Suprapubic skin (tissue), 4 donors: ENCODE measurements around the gene EFCAB10. TPM values are rescaled to one million over a fixed set of nuclear protein-coding genes. Genes with fewer than 3 reads are reported as not detected.

Source experiments
- DNase-seq, 2 donors: peaks; one replicate each; pipeline ENCODE4 v3.0.0-alpha.2; 2019; ENCODE audit warnings: low spot score in 2 of 2
- H3K27ac ChIP-seq: fragments of 200-600 bp; sonication (generic); one replicate; pipeline ENCODE4 v1.5.1; 2019
- H3K27me3 ChIP-seq: fragments of 200-600 bp; sonication (generic); one replicate; pipeline ENCODE4 v1.5.1; 2019
- H3K36me3 ChIP-seq: fragments of 200-600 bp; sonication (generic); one replicate; pipeline ENCODE4 v1.5.1; 2019
- H3K4me1 ChIP-seq: fragments of 200-600 bp; sonication (generic); one replicate; pipeline ENCODE4 v1.5.1; 2019
- H3K4me3 ChIP-seq: fragments of 200-600 bp; sonication (generic); one replicate; pipeline ENCODE4 v1.5.1; 2019; ENCODE audit warnings: mild to moderate bottlenecking
- H3K9me3 ChIP-seq: fragments of 200-600 bp; sonication (generic); one replicate; pipeline ENCODE4 v1.5.1; 2019
- CTCF ChIP-seq, 2 donors: fragments of 200-600 bp in 1 of 2; fragments of 450-650 bp in 1 of 2; sonication (generic) in 1 of 2; IDR thresholded peaks; one replicate each; pipeline ENCODE4 v1.5.1; 2016 to 2019; ENCODE audit warnings: antibody characterized with exemption in 2 of 2, mild to moderate bottlenecking in 1 of 2, moderate library complexity in 1 of 2
- EP300 ChIP-seq: sonication (generic); formaldehyde crosslinking; IDR thresholded peaks from one replicate; pipeline ENCODE4 v1.6.1; 2017; ENCODE audit warnings: antibody characterized with exemption
- POLR2A ChIP-seq, 2 donors: fragments of 450-650 bp; IDR thresholded peaks; one replicate each; pipeline ENCODE4 v1.6.1; 2017; ENCODE audit warnings: antibody characterized with exemption in 2 of 2, mild to moderate bottlenecking in 2 of 2, moderate library complexity in 2 of 2
- POLR2AphosphoS5 ChIP-seq, 3 donors: sonication (generic); formaldehyde crosslinking; IDR thresholded peaks; one replicate each; pipeline ENCODE4 v1.6.1; 2017; ENCODE audit warnings: antibody characterized with exemption in 3 of 3
- WGBS: methylation state at CpG from one replicate; pipeline ENCODE4 v1.1.5; 2018; 5-methylcytosine and 5-hydroxymethylcytosine counted together
- total RNA-seq, 4 donors: library from RNA; depleted of rRNA; stranded (reverse); fragments of >200 nt; gene quantifications; one replicate each; pipeline ENCODE4 v1.1.0, GENCODE V29; 2016

The EFCAB10 gene
- total RNA-seq, 4 donors from 2014 or later, result not detected

GRCh38 chr7:105565190-105565589 is 16.1 kb downstream of the EFCAB10 start:
- H3K27me3 ChIP-seq, result no peaks in the 10 kb centered on the region
- H3K4me3 ChIP-seq, result no peak overlapping the region
- no peak overlapping the region for H3K27ac ChIP-seq
- H3K36me3 ChIP-seq, result peaks cover 79% of the 10 kb centered on the region
- H3K9me3 ChIP-seq, result no peaks in the 10 kb centered on the region
- DNase-seq, result no peak
- TF ChIP-seq POLR2A (IDR thresholded peaks at IDR 0.05) (no peak), CTCF (IDR thresholded peaks at IDR 0.05) (no peak), POLR2AphosphoS5 (IDR thresholded peaks at IDR 0.05) (no peak), EP300 (no peak)
- no peaks in the 10 kb centered on the region for H3K4me1 ChIP-seq
- 98% methylated on average over 4 of the region's 4 CpGs for WGBS

GRCh38 chr7:105559926-105560325 is 21.4 kb downstream of the EFCAB10 start:
- 81% methylated on average over 1 of the region's 1 CpG for WGBS
- Histone ChIP-seq H3K4me3 (no peak overlapping the region), H3K27me3 (no peaks in the 10 kb centered on the region), H3K36me3 (peaks cover 84% of the 10 kb centered on the region), H3K9me3 (no peaks in the 10 kb centered on the region), H3K27ac (no peak overlapping the region), H3K4me1 (no peaks in the 10 kb centered on the region)
- DNase-seq, result no peak
- TF ChIP-seq POLR2AphosphoS5 (IDR thresholded peaks at IDR 0.05) (no peak), EP300 (no peak), CTCF (IDR thresholded peaks at IDR 0.05) (no peak), POLR2A (IDR thresholded peaks at IDR 0.05) (no peak)

GRCh38 chr7:105538339-105538738 is 43.0 kb downstream of the EFCAB10 start:
- 78% methylated on average over 2 of the region's 2 CpGs for WGBS

DNA sequence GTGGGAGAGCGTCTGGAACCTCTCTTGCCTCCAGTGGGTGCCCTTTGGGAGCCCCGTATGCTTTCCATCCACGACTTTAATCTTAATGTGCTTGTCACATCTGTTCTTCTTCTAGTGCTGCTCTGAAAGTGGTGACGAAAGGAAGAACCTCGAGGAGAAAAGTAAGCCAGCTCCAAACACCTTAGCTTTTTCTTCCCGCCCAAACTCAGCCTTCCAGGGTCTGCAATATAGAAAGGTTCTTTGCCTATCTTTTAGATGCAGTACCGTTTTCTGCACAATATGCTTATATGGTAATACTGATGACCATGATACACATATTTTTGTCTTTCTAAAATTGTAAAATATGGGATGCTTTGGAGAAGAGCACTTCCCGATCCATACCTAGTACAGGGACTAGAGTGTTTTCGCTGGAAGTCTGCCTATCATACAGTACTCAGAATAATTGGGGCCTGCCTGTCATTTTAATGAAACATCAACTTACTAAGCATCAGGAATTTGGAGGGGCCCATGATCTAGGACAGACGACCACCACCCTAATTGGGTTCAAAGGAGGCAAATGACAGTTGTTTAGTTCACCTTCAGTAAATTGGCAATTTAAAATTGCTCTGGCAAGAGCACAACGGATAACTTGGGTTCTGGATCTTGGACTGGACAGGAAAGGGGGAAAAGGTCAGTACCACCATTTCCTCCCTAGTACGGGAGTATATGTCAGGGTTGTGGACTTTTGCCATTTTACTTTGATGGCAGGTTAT is 48.4 kb downstream of the EFCAB10 start:
- peak overlapping the region; percentile 86 for H3K4me3 ChIP-seq
- peaks cover 25% of the 10 kb centered on the region for H3K4me1 ChIP-seq
- no peak for TF ChIP-seq CTCF (IDR thresholded peaks at IDR 0.05)
- TF ChIP-seq EP300, result no peak
- no peak for TF ChIP-seq POLR2A (IDR thresholded peaks at IDR 0.05)
- no peak for TF ChIP-seq POLR2AphosphoS5 (IDR thresholded peaks at IDR 0.05)
- WGBS, result 32% methylated on average over 12 of the region's 12 CpGs
- peaks cover 20% of the 10 kb centered on the region for H3K36me3 ChIP-seq
- H3K9me3 ChIP-seq, result no peaks in the 10 kb centered on the region
- DNase-seq, result no peak
- peak overlapping the region; percentile 86 for H3K27ac ChIP-seq
- H3K27me3 ChIP-seq, result no peaks in the 10 kb centered on the region

More at GRCh38 chr7:105538339-105538738, 43.0 kb downstream of the EFCAB10 start:
- no peak for DNase-seq
- TF ChIP-seq EP300 (no peak), POLR2A (IDR thresholded peaks at IDR 0.05) (no peak), POLR2AphosphoS5 (IDR thresholded peaks at IDR 0.05) (no peak), CTCF (IDR thresholded peaks at IDR 0.05) (no peak)
- no peaks in the 10 kb centered on the region for H3K9me3 ChIP-seq
- peaks cover 73% of the 10 kb centered on the region for H3K36me3 ChIP-seq
- H3K4me1 ChIP-seq, result peaks cover 11% of the 10 kb centered on the region
- no peak overlapping the region for H3K4me3 ChIP-seq
- H3K27me3 ChIP-seq, result no peaks in the 10 kb centered on the region
- H3K27ac ChIP-seq, result no peak overlapping the region

- no peaks in the 10 kb centered on the region for H3K27me3 ChIP-seq
- H3K4me3 ChIP-seq, result peak within 1 kb of the TSS; percentile 86
- 5% methylated on average over 21 of the region's 42 CpGs for WGBS
- H3K36me3 ChIP-seq, result peaks cover 12% of the 10 kb centered on the region
- H3K9me3 ChIP-seq, result no peaks in the 10 kb centered on the region
- peaks cover 25% of the 10 kb centered on the region for H3K4me1 ChIP-seq
- TF ChIP-seq POLR2A (IDR thresholded peaks at IDR 0.05) (peak; percentile 64), CTCF (IDR thresholded peaks at IDR 0.05) (peak in 1 of 2 donors; percentile 76), EP300 (no peak), POLR2AphosphoS5 (IDR thresholded peaks at IDR 0.05) (peak; percentile 42 to 65 (median 55))
- H3K27ac ChIP-seq, result peak within 1 kb of the TSS; percentile 86
- DNase-seq, result peak; percentile 92 to 96
Measured at GRCh38 chr7:105531792-105532671, 49.3 kb downstream of the EFCAB10 start, which contains the start of gene RINT1. Gene RINT1, plus strand, starts transcription at chr7:105532201. Its CDS starts 115 bp downstream, at chr7:105532316.
